Stimulated activated CD4-positive, alpha-beta T cell treated with anti-CD3 and anti-CD28 coated beads, Interleukin-1b, Interleukin-23, amount 100 ng/mL, for 1 hour (primary cell): Measurements from ENCODE around the gene ATXN2.

ENCODE experiments used
- DNase-seq, 2 donors: peaks; one replicate each; pipeline ENCODE4 v3.0.0-alpha.2; 2020; ENCODE audit warnings: low read depth in 2 of 2

The ATXN2 gene

DNA sequence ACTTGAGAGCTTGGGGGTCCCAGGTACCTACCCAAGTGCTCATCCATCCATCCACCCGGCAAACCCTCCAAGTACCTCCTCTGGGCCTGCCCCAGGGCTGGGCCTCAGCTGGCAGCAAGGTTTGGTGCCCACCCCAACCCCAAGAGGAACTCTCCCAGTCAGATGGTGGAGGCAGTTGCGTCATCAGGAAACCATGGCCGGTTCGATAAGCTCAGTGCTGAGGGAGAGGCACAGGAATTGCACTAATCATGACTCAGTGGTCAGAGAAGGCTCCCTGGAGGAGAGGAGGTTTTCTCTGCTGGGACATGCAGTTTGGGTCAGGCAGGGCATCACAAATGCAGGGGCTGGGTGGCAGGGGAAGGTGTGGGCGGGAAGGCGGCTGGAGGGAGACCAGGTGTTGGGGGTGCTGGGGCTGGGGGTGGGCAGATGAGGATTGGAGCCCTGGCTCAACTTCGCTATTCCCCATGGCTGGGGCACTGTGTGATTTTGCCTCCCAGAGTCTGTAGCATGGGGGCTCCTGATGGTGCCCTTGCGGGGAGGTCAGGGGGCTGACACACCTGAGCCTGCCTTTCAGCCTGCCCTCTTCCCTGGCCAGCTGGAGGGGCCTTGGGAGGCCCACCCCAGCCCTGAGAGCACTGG, 161.2 kb downstream of the ATXN2 start:
- DNase-seq = no peak

DNA sequence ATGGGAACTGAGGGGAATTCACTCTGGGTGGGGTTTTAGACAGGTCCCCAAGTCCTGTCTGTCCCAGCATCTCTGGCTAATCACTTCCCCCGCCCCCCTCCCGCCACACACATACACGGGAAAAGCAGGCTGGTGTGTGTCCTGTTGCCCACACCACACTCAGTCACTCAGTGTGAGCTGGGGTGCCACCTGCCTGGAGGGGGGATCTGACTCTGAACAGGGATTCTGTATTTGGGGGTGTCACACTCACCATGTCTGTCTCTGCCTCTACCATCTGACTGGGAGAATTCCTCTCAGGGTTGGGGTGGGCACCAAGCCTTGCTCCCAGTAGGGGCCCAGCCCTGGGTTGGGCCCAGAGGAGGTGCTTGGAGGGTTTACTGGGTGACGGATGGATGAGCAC, 162.3 kb downstream of the ATXN2 start:
- no peak for DNase-seq

DNA sequence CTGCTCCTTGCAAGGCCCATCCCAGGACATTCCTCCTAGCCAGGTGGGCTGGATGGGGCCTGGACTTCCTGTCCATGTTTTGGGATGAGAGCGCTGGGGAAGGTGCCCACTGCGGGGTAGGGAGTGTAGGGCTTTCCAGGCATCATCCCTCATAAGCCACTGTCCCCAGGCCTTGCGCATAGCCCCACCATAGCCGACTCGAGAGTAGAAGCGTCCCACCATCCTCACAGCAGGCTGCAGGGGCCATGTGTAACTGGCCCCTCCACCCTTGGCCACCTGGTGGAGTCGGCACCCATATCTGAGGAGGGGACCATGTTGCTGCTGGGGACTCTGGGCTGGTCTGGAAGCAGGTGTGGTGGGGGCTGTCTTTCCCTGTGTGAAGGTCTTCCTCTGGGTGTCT, 162.8 kb downstream of the ATXN2 start:
- DNase-seq = no peak

DNA sequence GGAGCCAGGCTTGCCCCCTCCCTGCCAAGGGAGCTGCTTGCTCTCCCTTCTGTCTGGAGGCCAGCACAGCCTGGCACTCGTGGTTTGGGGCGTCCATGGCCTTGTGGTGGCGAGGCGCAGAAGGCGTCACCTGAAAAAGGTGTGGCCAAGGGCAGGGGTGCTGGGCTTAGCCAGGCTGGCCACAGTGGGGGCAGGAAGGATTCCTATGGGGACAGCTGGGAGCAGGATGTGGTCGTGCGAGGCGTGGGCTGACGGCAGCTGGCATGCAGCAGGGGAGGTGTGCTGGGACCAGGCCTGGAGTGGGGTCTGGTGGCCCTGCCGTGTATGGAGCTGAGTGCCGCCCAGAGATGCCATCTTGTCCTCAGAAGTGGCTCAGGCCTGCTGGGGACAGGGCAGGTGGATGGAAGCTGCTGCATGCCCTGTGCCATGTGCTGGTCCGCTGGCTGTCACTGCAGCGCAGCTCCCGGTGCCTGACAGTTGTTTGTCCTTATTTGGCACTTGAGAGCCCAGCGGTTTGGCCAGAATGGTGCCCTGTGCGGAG, 163.4 kb downstream of the ATXN2 start:
- no peak for DNase-seq

DNA sequence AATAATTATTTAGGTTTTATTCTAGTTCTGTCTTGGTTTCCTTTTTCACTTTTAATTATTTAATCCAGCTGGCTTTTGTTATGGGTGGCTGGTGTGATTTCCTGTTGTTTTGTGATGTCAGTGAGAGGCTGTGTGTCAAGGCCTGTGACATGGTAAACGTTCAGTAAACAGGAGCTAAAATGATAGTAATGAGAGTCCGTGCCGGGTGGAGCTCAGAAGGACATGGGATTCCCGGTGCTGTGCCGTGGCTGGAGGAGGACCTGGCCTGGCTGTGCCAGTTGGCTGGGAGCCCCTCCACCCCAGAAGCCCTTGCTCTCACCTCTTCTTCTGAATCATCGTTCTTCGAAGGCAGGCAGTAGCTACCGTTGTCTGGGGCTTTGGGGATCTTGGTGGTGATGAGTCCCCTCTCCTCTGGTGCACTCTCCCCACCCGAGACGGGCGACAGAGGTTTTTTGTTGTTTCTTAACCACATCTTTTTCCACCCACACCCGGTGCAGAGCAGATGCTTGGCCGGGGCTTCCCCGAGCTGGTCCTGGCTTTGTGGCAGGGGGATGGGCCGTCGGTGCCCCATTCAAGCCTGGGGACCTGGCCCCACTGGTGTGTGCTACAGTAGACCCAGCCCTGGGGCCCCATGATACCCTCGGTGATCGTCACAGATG, 164.3 kb downstream of the ATXN2 start:
- DNase-seq = peak; percentile 57 to 78

DNA sequence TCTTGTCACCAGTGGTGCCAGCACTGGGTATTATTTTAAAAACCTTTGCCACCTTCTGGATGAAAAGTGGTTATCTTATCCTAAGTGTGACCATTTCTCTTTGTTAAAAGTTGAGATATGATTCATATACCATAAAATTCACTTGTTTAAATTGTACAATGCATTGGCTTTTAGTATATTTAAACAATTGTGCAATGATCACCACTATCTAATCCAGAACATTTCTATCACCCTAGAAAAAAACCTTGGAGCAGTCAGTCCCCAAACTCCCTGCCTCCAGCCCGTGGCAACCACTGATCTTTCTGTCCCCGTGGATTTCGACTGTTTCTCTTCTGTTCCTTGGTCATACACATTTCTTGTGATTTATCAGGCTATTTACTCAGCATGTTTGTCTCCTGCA, 165.1 kb downstream of the ATXN2 start:
- DNase-seq = no peak

DNA sequence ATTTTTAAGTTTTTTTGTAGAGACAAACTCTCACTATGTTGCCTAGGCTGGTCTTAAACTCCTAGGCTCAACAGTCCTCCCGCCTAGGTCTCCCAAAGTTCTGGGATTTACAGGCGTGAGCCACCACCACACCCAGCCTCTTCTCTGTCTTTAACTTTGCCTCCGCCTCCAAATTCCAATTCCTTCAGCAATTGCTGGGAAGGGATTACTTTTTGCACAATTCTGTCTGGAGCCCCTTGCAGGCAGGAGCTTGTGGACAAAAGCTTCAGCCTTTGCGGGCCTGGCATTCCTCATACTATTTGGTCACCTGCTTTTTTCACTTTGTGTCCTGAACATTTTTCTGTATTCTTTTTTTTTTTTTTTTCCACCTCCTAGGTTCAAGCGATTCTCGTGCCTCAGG, 167.3 kb downstream of the ATXN2 start:
- DNase-seq = no peak

DNA sequence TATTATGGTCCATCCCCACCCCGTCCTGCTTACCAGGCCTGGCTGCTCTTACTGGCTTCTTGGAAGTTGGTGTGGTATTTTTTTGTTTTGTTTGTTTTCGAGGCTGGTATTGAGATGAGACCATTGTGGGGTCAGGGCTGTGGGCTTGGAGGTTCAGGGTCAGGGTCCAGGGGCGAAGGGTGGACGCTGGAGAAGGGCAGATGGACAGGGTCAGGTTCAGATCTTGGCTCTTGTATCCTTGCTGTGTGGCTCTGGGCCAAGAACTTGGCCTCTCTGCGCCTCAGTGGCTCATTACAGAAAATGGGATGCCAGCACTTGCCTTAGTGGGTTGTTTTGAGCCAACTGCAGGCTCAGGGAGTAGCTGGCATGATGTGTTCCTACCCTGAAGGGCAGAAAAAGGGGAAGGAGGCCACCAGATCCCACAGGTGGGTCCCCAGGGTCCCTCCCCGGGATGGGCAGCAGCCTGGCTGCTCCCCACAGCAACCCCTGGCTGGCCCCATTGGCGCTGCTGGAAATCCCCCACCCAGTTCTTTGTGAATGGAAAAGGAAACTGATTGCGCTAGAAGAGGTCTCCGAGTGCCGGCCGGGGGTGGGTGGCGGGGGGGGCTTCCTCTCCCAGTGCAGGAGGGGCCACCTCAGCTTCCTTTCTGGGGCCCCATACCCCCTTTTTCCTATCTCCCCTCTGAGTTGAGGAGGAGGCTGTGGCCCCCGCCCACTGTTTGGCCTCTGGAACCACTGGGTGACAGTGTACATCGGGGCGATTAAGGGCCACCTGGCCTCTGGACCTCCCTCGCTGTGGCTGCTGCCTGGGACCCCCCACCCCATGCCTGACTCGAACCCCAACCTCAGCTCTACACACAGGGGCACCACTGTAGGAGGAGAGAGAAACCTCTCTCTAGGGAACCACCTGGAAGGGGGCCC, 168.4 kb downstream of the ATXN2 start:
- DNase-seq = peak in 1 of 2 donors; percentile 44

DNA sequence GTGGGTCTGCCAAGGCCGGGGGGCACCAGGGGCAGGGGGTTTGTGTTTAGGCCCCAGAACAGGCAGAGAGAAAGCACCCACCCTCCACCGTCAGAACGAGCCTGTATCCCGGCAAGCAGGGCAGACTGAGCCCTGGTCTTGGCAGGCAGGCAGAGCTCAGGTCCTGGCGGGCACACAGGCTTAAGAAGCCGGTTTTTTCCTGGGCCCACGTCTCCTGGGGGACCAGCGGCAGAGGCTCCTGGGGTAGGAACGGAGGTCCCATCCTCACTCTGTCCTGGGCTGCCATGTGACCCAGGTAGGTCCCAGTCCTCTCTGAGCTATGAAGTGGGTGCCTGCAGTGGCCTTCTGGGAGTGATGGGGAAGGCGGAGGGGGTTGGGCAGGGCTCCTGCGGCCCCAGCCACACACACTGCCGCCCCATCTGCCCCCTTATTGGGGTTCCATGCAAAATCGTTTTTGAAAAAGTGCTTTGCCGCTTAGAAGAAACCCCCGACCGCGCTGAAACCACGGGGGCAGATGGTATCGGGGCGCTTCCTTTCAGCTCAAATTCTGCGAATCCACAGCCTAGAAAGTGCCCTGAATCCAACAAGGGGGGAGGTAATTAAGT, 169.2 kb downstream of the ATXN2 start:
- no peak for DNase-seq

DNA sequence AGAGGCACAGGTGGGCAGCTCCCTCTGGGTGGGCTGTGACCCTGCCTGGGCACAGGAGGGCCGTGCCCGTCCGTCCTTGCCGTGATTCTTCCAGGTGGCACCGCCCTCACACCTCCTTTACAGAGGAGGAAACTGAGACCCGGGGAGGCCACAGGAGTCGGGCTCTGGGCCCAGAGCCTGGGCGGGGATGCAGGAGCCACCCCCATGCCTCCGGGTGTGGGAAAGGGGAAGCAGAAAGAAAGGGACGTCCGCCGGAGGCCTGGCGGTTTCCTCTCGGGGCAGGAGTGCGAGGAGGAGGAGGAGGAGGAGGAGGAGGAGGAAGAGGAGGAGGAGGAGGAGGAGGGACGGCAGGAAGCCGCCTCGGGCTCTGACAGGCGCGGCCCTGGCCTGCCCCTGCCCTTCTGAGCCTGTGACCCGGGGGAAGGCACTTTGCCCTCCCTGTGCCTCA, 170.4 kb downstream of the ATXN2 start:
- DNase-seq = no peak

DNA sequence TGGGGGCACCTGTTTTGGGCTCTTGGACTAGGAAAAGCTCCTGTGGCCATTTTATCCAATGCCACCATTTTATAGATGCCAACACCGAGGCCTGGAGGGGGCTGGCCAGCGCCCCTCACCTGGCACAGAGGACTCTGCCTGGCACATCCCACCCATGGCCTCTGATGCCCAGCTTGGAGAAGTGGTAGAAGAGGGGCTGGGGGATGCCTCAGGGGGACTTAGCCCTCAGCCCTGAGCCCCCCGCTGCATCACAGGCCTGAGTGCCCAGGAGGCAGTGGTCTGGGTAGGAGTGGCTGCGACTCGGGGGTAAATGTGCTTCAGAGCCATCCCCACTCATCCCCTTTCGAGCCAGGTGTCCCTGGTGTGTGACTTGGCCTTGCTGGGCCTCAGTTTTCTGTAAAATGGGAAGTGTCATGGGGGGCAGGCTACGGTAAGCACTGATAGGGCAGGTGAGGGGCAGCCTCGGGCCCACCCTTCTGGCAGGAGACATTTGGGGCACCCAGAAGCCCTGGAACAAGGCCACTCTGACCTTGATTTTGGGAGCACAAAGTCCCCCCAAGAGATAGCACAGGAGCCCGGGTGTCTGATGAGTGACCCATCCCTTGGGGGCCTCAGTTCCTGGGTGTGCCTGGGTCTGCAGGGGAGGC, 170.9 kb downstream of the ATXN2 start:
- no peak for DNase-seq

DNA sequence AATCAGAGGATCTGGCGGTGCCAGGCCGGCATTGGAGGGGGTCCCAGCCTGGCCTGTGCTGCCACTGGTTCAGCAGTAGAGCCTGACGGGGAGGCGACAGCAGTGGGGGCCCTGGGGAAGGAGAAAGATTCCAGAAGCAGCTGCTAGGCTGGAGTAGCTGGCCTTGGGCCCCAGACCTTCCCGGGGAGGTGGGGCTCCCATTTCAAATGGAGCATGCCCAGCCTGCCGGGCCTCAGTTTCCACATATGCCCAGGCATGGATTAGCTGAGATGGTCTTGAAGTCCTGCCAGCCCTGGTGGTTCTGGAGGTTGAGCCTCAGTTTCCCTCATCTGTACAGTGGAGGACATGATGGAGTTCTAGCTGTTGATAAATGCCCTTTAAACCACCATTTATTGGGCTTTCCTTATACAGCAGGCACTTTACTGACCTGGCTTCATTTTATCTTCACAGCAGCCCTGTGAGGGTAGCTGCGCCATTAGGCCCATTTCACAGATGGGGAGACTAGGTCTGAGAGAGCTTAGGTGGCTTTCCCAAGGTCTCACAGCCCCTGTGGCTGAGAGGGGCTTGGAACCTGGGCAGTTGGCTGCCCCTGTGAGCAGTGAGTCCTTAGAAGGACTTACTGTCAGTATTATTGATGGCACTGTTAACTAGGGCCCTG, 171.6 kb downstream of the ATXN2 start:
- no peak for DNase-seq

DNA sequence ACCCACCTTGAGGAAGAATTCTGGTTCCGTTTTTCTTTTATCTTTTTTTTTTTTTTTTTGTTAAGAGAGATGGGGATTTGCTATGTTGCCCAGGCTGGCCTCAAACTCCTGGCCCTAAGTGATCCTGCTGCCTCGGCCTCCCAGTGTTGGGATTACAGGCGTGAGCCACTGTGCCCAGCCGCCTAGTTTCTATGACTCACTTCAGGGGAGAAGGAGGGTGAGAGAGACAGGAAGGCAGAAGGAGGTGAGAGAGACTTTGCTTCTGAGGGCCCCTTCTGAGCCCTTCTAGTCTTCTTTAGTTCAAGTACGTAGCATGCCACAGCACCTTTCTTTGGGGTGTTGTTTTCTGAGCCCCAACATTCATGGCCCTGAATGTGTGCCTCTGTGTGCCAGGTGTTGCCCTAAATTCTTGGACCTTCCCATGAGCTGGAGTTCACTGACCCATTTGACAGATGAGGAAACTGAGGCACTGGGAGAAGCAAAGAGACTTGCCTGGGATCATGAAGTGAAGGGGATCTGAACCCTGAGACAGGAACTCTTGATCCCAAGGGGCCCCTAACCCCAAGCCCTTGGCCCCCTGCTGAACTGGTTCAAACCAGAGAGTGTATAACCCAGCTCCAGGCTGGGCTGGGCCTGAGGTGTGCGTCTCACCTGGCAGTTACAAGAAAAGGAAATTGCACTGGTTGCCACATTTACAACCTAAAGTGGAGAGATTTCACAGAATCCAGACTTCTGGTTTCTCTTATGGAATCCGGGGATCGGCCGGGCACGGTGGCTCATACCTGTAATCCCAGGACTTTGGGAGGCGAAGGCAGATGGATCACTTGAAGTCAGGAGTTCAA, 172.6 kb downstream of the ATXN2 start:
- no peak for DNase-seq

DNA sequence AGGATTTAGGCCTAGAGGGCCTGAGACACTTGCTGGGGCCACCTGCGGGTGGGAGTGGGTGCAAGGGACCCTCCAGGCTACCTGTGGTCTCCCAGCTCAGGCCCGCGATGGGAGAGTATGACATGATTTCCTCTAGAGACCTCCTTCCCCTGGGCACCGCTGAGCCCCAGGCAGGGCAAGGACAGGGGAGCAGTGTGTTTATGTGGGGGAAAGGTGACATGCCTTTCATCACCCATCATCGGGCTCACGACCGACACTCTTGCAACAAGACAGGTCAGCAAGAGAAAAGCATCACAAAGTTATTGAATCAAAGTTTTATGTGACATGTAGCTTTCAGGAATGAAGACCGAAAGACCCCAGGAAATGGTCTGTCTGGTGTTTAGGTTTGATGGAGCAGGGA, 173.5 kb downstream of the ATXN2 start:
- no peak for DNase-seq

DNA sequence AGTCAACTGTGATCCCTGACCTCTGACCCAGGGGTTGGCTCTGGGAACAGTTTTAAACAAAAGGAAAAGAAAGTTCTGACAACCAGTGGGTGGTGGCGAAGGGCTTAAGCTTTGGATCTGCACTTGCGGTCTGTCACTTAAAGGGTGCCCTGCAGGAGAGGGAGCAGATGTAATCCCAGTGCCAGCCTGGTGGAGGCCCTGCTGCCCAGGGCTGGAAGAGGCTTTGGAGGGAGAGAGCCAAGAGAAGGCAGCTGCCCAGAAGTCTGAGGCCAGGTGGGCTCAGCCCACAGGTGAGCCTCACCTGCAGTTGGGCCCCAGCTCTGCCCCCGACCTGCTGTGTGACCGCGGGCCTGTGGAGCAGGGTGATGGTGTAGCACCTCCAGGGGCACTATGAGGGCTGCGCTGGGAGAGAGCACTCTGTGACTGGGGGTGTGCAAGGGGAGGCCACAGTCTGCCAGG, 174.3 kb downstream of the ATXN2 start:
- no peak for DNase-seq

DNA sequence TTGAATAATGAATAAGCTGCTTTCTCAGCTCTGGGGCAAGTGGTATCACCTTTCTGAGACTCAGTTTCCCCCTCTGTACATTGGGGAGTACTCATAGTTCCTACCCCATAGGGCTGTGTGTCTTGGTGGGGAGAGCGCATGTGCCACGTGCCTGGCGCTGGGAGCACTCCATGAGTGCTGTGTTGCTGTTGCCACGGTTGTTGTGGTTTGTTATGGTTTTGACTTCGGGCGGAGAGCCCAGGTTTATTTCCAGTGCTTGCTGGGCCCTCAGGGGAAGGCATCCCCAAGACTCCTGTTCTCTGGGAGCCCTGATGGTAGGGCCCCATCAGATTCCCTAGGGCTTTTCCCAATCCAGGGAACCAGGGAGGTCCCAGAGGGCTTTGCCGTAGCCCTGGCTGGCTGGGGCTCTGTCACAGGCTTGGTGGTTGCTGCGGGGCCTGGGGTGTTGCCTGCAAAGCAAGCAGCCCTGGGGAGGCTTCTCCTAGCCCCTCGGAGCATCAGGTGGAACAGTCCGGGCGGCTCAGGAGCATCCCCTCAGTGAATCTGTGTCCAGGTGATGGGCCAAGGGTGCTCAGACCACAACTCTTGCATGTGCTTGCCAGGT, 174.8 kb downstream of the ATXN2 start:
- no peak for DNase-seq

DNA sequence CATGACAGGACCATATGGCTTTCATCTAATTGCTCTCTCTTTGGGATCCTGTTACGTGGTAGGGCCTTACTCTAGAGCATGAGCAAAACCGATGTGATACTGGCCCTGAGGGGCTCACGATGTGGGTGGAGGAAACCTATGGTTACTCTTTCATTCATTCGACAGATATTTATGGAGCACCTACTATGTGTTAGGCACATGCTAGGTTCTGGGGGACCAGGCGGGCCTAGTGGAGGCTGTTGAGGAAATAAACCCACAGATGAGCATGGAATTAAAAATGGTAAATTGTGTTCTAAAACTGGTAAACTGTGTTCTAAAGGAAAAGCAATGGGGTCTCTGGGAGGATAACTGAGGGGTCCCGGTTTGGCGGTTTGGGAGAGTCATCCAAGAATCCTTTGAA, 178.6 kb downstream of the ATXN2 start:
- DNase-seq = no peak

DNA sequence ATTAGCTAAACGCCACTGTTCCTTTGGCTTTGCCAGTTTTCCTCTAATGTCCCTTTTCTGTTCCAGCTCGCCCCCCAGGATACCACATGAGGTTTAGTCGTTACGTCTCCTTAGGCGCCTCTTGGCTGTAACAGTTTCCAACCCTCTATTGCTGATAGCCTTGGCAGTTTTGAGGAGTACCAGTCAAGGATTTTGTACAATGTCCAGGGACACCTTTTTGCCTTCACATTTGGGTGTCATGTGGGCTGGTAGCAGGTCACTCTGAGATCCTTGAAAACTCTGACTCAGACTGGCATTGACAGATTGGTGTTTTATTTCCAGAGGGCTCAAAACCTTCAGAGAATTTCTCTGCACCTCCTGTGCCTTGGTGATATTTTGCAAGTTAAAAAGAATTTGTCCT, 179.3 kb downstream of the ATXN2 start:
- no peak for DNase-seq

DNA sequence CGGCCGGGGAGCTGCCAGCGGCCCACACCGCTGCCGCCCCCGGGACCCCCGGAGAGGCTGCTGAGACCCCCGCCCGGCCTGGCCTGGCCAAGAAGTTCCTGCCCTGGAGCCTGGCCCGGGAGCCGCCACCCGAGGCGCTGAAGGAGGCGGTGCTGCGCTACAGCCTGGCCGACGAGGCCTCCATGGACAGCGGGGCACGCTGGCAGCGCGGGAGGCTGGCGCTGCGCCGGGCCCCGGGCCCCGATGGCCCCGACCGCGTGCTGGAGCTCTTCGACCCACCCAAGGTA, 180.6 kb downstream of the ATXN2 start:
- no peak for DNase-seq
